Naive thymus-derived CD4-positive, alpha-beta T cell (primary cell): ENCODE results near the gene CCDC97. TPM values are rescaled to one million over a fixed set of nuclear protein-coding genes. Genes with fewer than 3 reads are reported as not detected.
A peak's percentile ranks its signal among the peaks of the same experiment; 100 is the strongest.
"Not testable (repeated sequence)": the region's sequence is repeated elsewhere in the genome, so short reads cannot be mapped to it uniquely, and the experiment has no call there.

Source experiments
- ATAC-seq: fragments of 150-1000 bp; cut with Tn5 transposase; 2 replicates; pipeline ENCODE4 v1.10.0; 2021; ENCODE audit warnings: mild to moderate bottlenecking, moderate library complexity
- CTCF ChIA-PET: fragments of 350-600 bp; sonication (Branson Sonifier 250); formaldehyde crosslinking; loops from one replicate; lab custom pipeline; 2021; ENCODE audit warnings: antibody characterized with exemption; lab: Charles Lee
- POLR2A ChIA-PET: fragments of 350-600 bp; sonication (Branson Sonifier 250); formaldehyde crosslinking; loops from one replicate; lab custom pipeline; 2021; ENCODE audit warnings: antibody characterized with exemption, inconsistent platforms; lab: Charles Lee
- DNase-seq, 9 donors: peaks; one replicate each; pipeline versions ENCODE4 v3.0.0 to v3.0.0-alpha.2; 2020 to 2022; ENCODE audit warnings: mixed read lengths in 1 of 9
- H3K27ac ChIP-seq: one replicate; pipeline ENCODE4 v1.7.0; 2013; ENCODE audit warnings: mild to moderate bottlenecking, low read depth, low read length, moderate library complexity
- H3K27me3 ChIP-seq, 2 donors: one replicate each; pipeline ENCODE4 v1.7.0; 2013; ENCODE audit warnings: low read length in 2 of 2, mild to moderate bottlenecking in 2 of 2, moderate library complexity in 2 of 2; ENCODE audit not compliant: control insufficient read depth in 2 of 2, insufficient read depth in 2 of 2
- H3K36me3 ChIP-seq, 3 experiments: 1 replicate in 2 of 3; 2 replicates in 1 of 3; pipeline ENCODE4 v1.7.0; 2013; ENCODE audit warnings: low read length in 3 of 3, mild to moderate bottlenecking in 3 of 3, moderate library complexity in 1 of 3; ENCODE audit not compliant: insufficient read depth in 3 of 3, control insufficient read depth in 2 of 3
- H3K4me1 ChIP-seq, 2 donors: one replicate each; pipeline ENCODE4 v1.7.0; 2013; ENCODE audit warnings: low read length in 2 of 2, mild to moderate bottlenecking in 2 of 2, moderate library complexity in 1 of 2; ENCODE audit not compliant: control insufficient read depth in 2 of 2, insufficient read depth in 2 of 2
- H3K4me3 ChIP-seq: 2 replicates; pipeline ENCODE4 v1.7.0; 2013; ENCODE audit warnings: mild to moderate bottlenecking, low read length
- H3K9me3 ChIP-seq, 3 experiments: 1 replicate in 2 of 3; 2 replicates in 1 of 3; pipeline ENCODE4 v1.7.0; 2013; ENCODE audit warnings: low read length in 3 of 3; ENCODE audit not compliant: control insufficient read depth in 2 of 3
- H3K27ac Mint-ChIP-seq, 9 donors: one replicate each; pipeline ENCODE4 v1.8.0; 2020 to 2022; ENCODE audit warnings: mixed read lengths in 9 of 9, mild to moderate bottlenecking in 8 of 9, moderate library complexity in 5 of 9, inconsistent platforms in 2 of 9
- H3K27me3 Mint-ChIP-seq, 5 donors: one replicate each; pipeline ENCODE4 v1.8.0; 2021 to 2022; ENCODE audit warnings: mixed read lengths in 5 of 5, mild to moderate bottlenecking in 1 of 5
- H3K36me3 Mint-ChIP-seq, 5 donors: one replicate each; pipeline ENCODE4 v1.8.0; 2020 to 2022; ENCODE audit warnings: mixed read lengths in 5 of 5, mild to moderate bottlenecking in 3 of 5, inconsistent platforms in 1 of 5
- H3K4me1 Mint-ChIP-seq, 7 donors: one replicate each; pipeline ENCODE4 v1.8.0; 2020 to 2022; ENCODE audit warnings: mixed read lengths in 7 of 7, mild to moderate bottlenecking in 3 of 7, inconsistent platforms in 1 of 7
- H3K4me3 Mint-ChIP-seq, 10 donors: one replicate each; pipeline ENCODE4 v1.8.0; 2020 to 2022; ENCODE audit warnings: mild to moderate bottlenecking in 10 of 10, mixed read lengths in 10 of 10, moderate library complexity in 6 of 10, inconsistent platforms in 2 of 10
- H3K9me3 Mint-ChIP-seq, 11 donors: one replicate each; pipeline ENCODE4 v1.8.0; 2020 to 2022; ENCODE audit warnings: mixed read lengths in 11 of 11, mild to moderate bottlenecking in 4 of 11, inconsistent platforms in 1 of 11, moderate library complexity in 1 of 11
- intact Hi-C, 2 donors: fragments of 100-400 bp; cut with micrococcal nuclease; formaldehyde crosslinking; loops; one replicate each; pipeline ENCODE4 v1.15.1; 2023
- polyA plus RNA-seq, 2 donors: library from polyadenylated mRNA; unstranded; fragments of 300-500 nt; fragmentation: Illumina TruSeq; gene quantifications; one replicate each; pipeline ENCODE4 v1.2.3, GENCODE V29; 2021
- total RNA-seq, 6 experiments: library from RNA in 5 of 6; stranded (reverse) in 5 of 6; gene quantifications; 1 replicate in 5 of 6; 2 replicates in 1 of 6; pipeline ENCODE4 v1.2.3 and lab custom pipeline; 2021 to 2026

Gene CCDC97
- total and polyA plus RNA-seq, 7 experiments from 2014 or later: 22.3 to 56.5 (median 44.6) TPM

DNA sequence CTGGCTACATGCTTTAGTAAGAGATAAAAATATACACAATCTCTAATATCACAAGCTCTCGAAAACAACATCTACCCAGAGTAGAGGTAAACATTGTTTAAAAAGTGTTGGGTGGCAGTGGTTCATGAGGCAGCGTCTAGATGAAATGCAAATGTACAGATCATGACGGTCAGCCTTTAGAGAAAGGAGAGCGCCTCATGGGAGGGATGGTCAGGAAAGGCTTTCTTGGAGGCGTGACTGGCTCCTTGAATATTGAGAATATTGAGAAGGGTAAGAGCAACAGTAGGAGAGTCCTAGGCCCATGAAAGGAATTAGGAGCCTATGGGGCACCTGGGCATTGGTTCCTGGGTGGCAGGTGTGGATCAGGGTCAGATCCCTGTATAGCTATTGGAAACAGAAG, 35.2 kb upstream of the CCDC97 start:
- peaks cover 27 to 72% (median 34%) of the 10 kb centered on the region in 5 donors for H3K36me3 Mint-ChIP-seq
- peak overlapping the region in 5 of 9 donors; percentile 1 to 65 (median 34) for H3K27ac Mint-ChIP-seq
- no peaks in the 10 kb centered on the region for H3K27me3 Mint-ChIP-seq
- no peak overlapping the region for H3K4me3 ChIP-seq
- no peaks in the 10 kb centered on the region for H3K9me3 ChIP-seq
- peaks cover 1 to 16% (median 8%) of the 10 kb centered on the region in 7 donors for H3K4me1 Mint-ChIP-seq
- intact Hi-C loops: no loop called here
- CTCF ChIA-PET: no interaction called here
- peaks cover 61 to 99% (median 67%) of the 10 kb centered on the region in 3 experiments for H3K36me3 ChIP-seq
- peak overlapping the region; percentile 1 for H3K27ac ChIP-seq
- no peak overlapping the region for H3K4me3 Mint-ChIP-seq
- no peaks in the 10 kb centered on the region for H3K9me3 Mint-ChIP-seq
- no peaks in the 10 kb centered on the region for H3K27me3 ChIP-seq
- POLR2A ChIA-PET: interaction anchor here (0.5 to 1.2 kb wide), 4 partner anchors 11 to 814 kb away, joined by 3 to 4 read pairs (median 3); partner anchors contain the start of gene HNRNPUL1
- no peak for ATAC-seq
- H3K4me1 ChIP-seq: no peaks in the 10 kb centered on the region
- DNase-seq: no peak

DNA sequence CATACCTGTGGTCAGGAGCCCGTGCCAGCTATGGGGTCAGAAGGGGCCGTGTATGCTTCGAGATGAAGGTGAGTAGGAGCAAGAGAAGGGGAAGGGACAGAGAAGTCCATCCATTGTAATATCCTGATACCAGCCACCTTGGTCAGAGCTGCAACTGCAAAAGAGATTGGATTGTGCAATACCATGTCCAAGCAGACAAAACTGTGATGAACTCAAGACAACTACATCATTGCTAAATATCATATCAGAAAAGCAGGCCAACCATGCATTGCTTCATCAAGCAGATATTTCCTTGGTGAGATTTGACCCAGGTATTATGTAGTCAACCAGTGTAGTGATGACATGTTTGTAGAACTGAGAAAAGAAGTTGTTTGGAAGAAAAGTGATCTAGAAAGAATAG, 33.7 kb upstream of the CCDC97 start:
- CTCF ChIA-PET: no interaction called here
- Histone ChIP-seq H3K4me3 (no peak overlapping the region), H3K36me3 (peaks cover 67 to 99% (median 68%) of the 10 kb centered on the region in 3 experiments), H3K4me1 (no peaks in the 10 kb centered on the region), H3K9me3 (no peaks in the 10 kb centered on the region), H3K27me3 (no peaks in the 10 kb centered on the region), H3K27ac (no peak overlapping the region)
- intact Hi-C loops: no loop called here
- DNase-seq (no peak), ATAC-seq (no peak)
- Mint-ChIP-seq H3K36me3 (peaks cover 31 to 82% (median 45%) of the 10 kb centered on the region in 5 donors), H3K27ac (peak overlapping the region in 4 of 9 donors; percentile 8 to 91 (median 32)), H3K27me3 (no peaks in the 10 kb centered on the region), H3K4me1 (peaks cover 4 to 18% (median 8%) of the 10 kb centered on the region in 7 donors), H3K9me3 (no peaks in the 10 kb centered on the region), H3K4me3 (no peak overlapping the region)
- POLR2A ChIA-PET: interaction anchor here (1.6 kb wide), 1 partner anchor 12 kb away, joined by 14 read pairs; the partner anchor contains the start of gene HNRNPUL1

DNA sequence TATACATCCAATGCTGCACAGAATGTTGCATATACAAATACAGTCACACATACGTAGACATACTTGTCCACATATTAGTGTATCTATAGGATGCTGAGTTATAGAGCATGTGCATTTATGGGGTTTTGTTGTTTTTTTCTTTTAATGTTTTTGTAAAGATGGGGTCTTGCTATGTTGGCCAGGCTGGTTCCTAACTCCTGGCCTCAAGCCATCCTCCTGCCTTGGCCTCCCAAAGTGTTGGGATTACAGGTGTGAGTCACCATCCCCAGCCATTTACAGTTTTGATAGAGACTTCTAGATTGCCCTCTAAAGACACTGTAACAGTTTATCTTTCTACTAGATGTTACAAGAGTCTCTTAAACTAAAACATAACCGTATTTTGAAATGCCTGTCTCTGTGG, 31.5 kb upstream of the CCDC97 start:
- Mint-ChIP-seq H3K4me1 (peaks cover under 1 to 16% (median 10%) of the 10 kb centered on the region in 7 donors), H3K4me3 (no peak overlapping the region), H3K36me3 (peaks cover 24 to 67% (median 42%) of the 10 kb centered on the region in 5 donors), H3K27me3 (no peaks in the 10 kb centered on the region), H3K9me3 (no peaks in the 10 kb centered on the region), H3K27ac (peak overlapping the region in 1 of 9 donors; percentile 83)
- no peak overlapping the region for H3K27ac ChIP-seq
- no peak overlapping the region for H3K4me3 ChIP-seq
- ChIA-PET POLR2A (interaction anchor here (0.7 kb wide), 1 partner anchor 9 kb away, joined by 3 read pairs; no protein-coding TSS in a partner anchor), CTCF (no interaction called here)
- DNase-seq (no peak), ATAC-seq (no peak)
- no peaks in the 10 kb centered on the region for H3K4me1 ChIP-seq
- peaks cover 52 to 98% (median 56%) of the 10 kb centered on the region in 3 experiments for H3K36me3 ChIP-seq
- H3K9me3 ChIP-seq: no peaks in the 10 kb centered on the region
- intact Hi-C loops: no loop called here
- no peaks in the 10 kb centered on the region for H3K27me3 ChIP-seq

DNA sequence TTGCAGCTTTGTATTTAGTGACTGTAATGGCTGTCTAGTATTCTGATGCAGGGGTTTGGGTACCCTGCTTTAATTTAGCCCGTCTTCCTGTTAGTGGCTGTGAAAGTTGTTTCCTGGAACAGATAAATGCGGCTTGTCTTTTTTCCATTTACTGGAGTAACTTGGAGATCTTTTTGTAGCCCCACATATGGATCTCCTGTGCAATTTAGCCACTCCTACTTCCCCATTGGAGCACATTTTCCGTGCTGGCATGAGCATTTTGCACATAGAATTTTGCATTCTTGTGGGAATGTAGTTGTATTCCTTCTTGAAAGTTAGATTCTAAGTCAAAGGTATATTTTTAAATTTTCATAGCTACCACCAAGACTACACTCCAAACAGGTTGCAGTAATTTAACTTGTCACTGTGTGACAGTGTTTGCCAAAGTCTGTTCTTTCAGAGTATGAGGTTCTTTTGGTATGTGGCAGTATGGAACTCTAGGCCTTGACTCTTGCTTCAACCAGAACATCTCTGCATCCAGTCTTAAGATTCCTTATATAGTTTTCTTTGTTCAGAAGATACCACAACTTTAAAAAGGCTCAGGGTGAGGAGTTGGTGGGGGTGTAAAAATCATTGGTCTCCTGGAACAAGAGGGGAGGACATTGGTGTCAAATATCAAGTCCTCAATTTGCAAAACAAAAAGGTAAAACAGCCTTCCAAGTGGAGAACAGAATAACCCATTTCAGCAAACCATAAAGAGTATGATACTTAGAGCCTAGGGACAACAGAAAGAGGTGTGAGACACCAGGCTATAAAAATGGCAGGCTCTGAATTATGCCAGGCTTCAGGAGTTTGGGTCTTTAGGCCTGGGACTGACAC, 21.1 kb upstream of the CCDC97 start:
- POLR2A ChIA-PET: interaction anchor here (0.6 to 4.3 kb wide), 4 partner anchors 12 to 24 kb away, joined by 3 to 32 read pairs (median 5); no protein-coding TSS in a partner anchor
- peak overlapping the region in 6 of 9 donors; percentile 8 to 61 (median 48) for H3K27ac Mint-ChIP-seq
- ATAC-seq: no peak

DNA sequence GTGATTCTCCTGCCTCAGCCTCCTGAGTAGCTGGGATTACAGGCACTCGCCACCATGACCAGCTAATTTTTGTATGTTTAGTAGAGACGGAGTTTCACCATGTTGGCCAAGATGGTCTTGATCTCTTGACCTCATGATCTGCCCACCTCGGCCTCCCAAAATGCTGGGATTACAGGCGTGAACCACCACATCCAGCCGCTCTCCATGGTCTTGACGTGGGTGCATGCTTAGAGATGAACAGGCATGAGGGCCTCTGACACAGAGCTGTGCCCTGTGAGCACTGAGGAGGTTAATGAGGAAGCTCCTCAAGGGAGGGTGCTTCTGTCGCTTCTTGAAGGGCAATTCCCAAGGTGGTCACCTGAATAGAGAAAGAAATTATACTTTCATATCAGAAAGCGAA, 20.2 kb upstream of the CCDC97 start:
- not testable (repeated sequence) for H3K27me3 Mint-ChIP-seq, H3K9me3 ChIP-seq, H3K27ac ChIP-seq, H3K27me3 ChIP-seq, H3K9me3 Mint-ChIP-seq, DNase-seq, H3K4me3 ChIP-seq, ATAC-seq, H3K4me1 ChIP-seq, H3K4me3 Mint-ChIP-seq
- CTCF ChIA-PET: interaction anchor here (0.6 kb wide), 1 partner anchor 85 kb away, joined by 3 read pairs; no protein-coding TSS in a partner anchor
- intact Hi-C loops: loop anchor here in 1 of 2 donors (1.0 kb wide), 1 partner anchor 18 kb away; no protein-coding TSS in a partner anchor
- peaks cover 0 to 23% (median 16%) of the 10 kb centered on the region in 7 donors for H3K4me1 Mint-ChIP-seq
- H3K36me3 Mint-ChIP-seq: peaks cover 5 to 49% (median 20%) of the 10 kb centered on the region in 5 donors
- H3K36me3 ChIP-seq: peaks cover 31 to 88% (median 48%) of the 10 kb centered on the region in 3 experiments
- peak overlapping the region in 2 of 9 donors; percentile 14 to 22 for H3K27ac Mint-ChIP-seq
- POLR2A ChIA-PET: interaction anchor here (1.9 to 4.3 kb wide), 2 partner anchors 11 to 17 kb away, joined by 6 to 32 read pairs; no protein-coding TSS in a partner anchor

More for the DNA sequence above, 21.1 kb upstream of the CCDC97 start:
- CTCF ChIA-PET: interaction anchor here (0.6 kb wide), 1 partner anchor 84 kb away, joined by 6 read pairs; no protein-coding TSS in a partner anchor
- Histone ChIP-seq H3K27me3 (no peaks in the 10 kb centered on the region), H3K27ac (no peak overlapping the region), H3K9me3 (no peaks in the 10 kb centered on the region), H3K4me1 (peaks cover 0 to 5% of the 10 kb centered on the region in 2 donors), H3K4me3 (no peak overlapping the region), H3K36me3 (peaks cover 22 to 87% (median 42%) of the 10 kb centered on the region in 3 experiments)
- intact Hi-C loops: loop anchor here in 1 of 2 donors (1.0 kb wide), 1 partner anchor 19 kb away; no protein-coding TSS in a partner anchor
- peaks cover 0 to 49% (median 16%) of the 10 kb centered on the region in 5 donors for H3K36me3 Mint-ChIP-seq
- DNase-seq: no peak
- peaks cover 0 to 23% (median 10%) of the 10 kb centered on the region in 7 donors for H3K4me1 Mint-ChIP-seq
- H3K4me3 Mint-ChIP-seq: no peak overlapping the region
- H3K9me3 Mint-ChIP-seq: no peaks in the 10 kb centered on the region
- H3K27me3 Mint-ChIP-seq: no peaks in the 10 kb centered on the region

DNA sequence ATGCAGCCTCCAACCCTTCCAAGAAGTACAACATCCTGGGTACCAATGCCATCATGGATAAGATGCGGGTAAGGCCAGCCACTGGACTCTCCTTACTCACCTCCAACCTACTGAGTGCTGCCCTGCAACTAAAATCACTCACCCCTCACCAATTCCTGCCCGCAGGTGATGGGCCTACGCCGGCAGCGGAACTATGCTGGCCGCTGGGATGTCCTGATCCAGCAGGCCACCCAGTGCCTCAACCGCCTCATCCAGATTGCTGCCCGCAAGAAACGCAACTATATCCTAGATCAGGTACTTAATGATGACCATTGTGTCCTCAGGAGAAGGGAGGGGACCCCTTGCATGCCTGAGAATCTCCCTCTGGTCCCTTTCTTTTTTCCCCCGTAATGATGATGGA, 15.6 kb upstream of the CCDC97 start:
- Mint-ChIP-seq H3K27me3 (no peaks in the 10 kb centered on the region), H3K36me3 (peaks cover 8 to 62% (median 41%) of the 10 kb centered on the region in 5 donors)

More for the DNA sequence above, 15.6 kb upstream of the CCDC97 start:
- POLR2A ChIA-PET: interaction anchor here (0.8 to 2.7 kb wide), 5 partner anchors 10 to 30 kb away, joined by 5 to 16 read pairs (median 6); partner anchors contain the start of gene HNRNPUL1
- H3K4me1 Mint-ChIP-seq: peaks cover 30 to 56% (median 49%) of the 10 kb centered on the region in 7 donors
- H3K27ac Mint-ChIP-seq: peak overlapping the region in 6 of 9 donors; percentile 21 to 88 (median 50)
- Histone ChIP-seq H3K36me3 (peaks cover 48 to 96% (median 58%) of the 10 kb centered on the region in 3 experiments), H3K9me3 (no peaks in the 10 kb centered on the region), H3K4me3 (no peak overlapping the region), H3K4me1 (peaks cover 29 to 34% of the 10 kb centered on the region in 2 donors), H3K27ac (no peak overlapping the region), H3K27me3 (no peaks in the 10 kb centered on the region)
- no peak for DNase-seq
- intact Hi-C loops: no loop called here
- no peak for ATAC-seq
- H3K4me3 Mint-ChIP-seq: no peak overlapping the region
- CTCF ChIA-PET: interaction anchor here (0.7 to 1.2 kb wide), 2 partner anchors 11 to 1043 kb away, joined by 3 read pairs; no protein-coding TSS in a partner anchor
- peaks cover 0 to 2% (median 0%) of the 10 kb centered on the region in 11 donors for H3K9me3 Mint-ChIP-seq
